PC-3 (cell line): ENCODE results near the gene SULF2. TPM values are rescaled to one million over a fixed set of nuclear protein-coding genes. Genes with fewer than 3 reads are reported as not detected.

ENCODE experiments used
- ATAC-seq: fragments of 200-7000 bp; cut with Tn5 transposase; 2 replicates; pipeline ENCODE4 v1.9.1; 2020; ENCODE audit warnings: mild to moderate bottlenecking, moderate library complexity
- BruUV-seq: library from RNA; stranded (reverse); fragments of 400-500 nt; replicated peaks from 2 replicates; lab custom pipeline; 2021; lab: Mats Ljungman, UMichigan
- CTCF ChIA-PET: fragments of 300-600 bp; sonication (Branson Sonifier 250); formaldehyde crosslinking; loops from one replicate; lab custom pipeline; 2022; ENCODE audit warnings: antibody characterized with exemption; lab: Charles Lee
- POLR2A ChIA-PET: fragments of 300-600 bp; sonication (Branson Sonifier 250); formaldehyde crosslinking; loops from one replicate; lab custom pipeline; 2022; ENCODE audit warnings: antibody characterized with exemption; ENCODE audit not compliant: unreplicated experiment; lab: Charles Lee
- DNase-seq: peaks from one replicate; pipeline ENCODE4 v3.0.0-alpha.2; 2015
- H2AFZ ChIP-seq: fragments of 300-600 bp; sonication (generic); 2 replicates; pipeline ENCODE4 v1.6.0; 2016; ENCODE audit warnings: antibody characterized with exemption, low read length
- H3F3A ChIP-seq: fragments of 300-600 bp; sonication (generic); one replicate; pipeline ENCODE4 v1.6.0; 2017; ENCODE audit warnings: antibody characterized with exemption, low read length, control low read depth, mild to moderate bottlenecking; ENCODE audit not compliant: unreplicated experiment
- H3K27ac ChIP-seq: fragments of 300-600 bp; sonication (generic); 2 replicates; pipeline ENCODE4 v1.5.1; 2016; ENCODE audit warnings: mild to moderate bottlenecking, low read length
- H3K27me3 ChIP-seq: fragments of 300-600 bp; sonication (generic); 2 replicates; pipeline ENCODE4 v1.6.1; 2016; ENCODE audit warnings: low read length, mixed read lengths
- H3K36me3 ChIP-seq: fragments of 300-600 bp; sonication (generic); 2 replicates; pipeline ENCODE4 v1.6.1; 2016; ENCODE audit warnings: low read depth, mixed run types, low read length, mixed read lengths
- H3K4me1 ChIP-seq: fragments of 300-600 bp; sonication (generic); 2 replicates; pipeline ENCODE4 v1.5.1; 2016; ENCODE audit warnings: low read length; ENCODE audit not compliant: insufficient read depth
- H3K4me2 ChIP-seq: fragments of 300-600 bp; sonication (generic); 2 replicates; pipeline ENCODE4 v1.6.0; 2016; ENCODE audit warnings: low read length
- H3K4me3 ChIP-seq: fragments of 300-600 bp; sonication (generic); 2 replicates; pipeline ENCODE4 v1.5.1; 2016; ENCODE audit warnings: mild to moderate bottlenecking, low read length, mixed read lengths
- H3K79me2 ChIP-seq: fragments of 300-600 bp; sonication (generic); 2 replicates; pipeline ENCODE4 v1.6.1; 2017; ENCODE audit warnings: low read length, mixed read lengths
- H3K9ac ChIP-seq: fragments of 300-600 bp; sonication (generic); 2 replicates; pipeline ENCODE4 v1.6.0; 2016; ENCODE audit warnings: mild to moderate bottlenecking, low read length
- H3K9me2 ChIP-seq: fragments of 300-600 bp; sonication (generic); replicated peaks from 2 replicates; pipeline ENCODE4 v1.6.1; 2016; ENCODE audit warnings: mixed run types, low read length, mixed read lengths
- H3K9me3 ChIP-seq: fragments of 300-600 bp; sonication (generic); 2 replicates; pipeline ENCODE4 v1.6.1; 2016; ENCODE audit warnings: low read length, mixed read lengths
- H4K20me1 ChIP-seq: fragments of 300-600 bp; sonication (generic); 2 replicates; pipeline ENCODE4 v1.6.1; 2016; ENCODE audit warnings: low read length, mixed read lengths
- EZH2 ChIP-seq: fragments of 300-600 bp; sonication (generic); IDR thresholded peaks from one replicate; pipeline ENCODE4 v1.6.1; 2017; ENCODE audit warnings: antibody characterized with exemption, mild to moderate bottlenecking, low read length; ENCODE audit not compliant: unreplicated experiment
- EZH2phosphoT487 ChIP-seq: fragments of 300-600 bp; sonication (generic); IDR thresholded peaks from 2 replicates; pipeline ENCODE4 v1.6.1; 2018; ENCODE audit warnings: mild to moderate bottlenecking, antibody characterized with exemption, low read length, borderline replicate concordance
- intact Hi-C: fragments of 100-400 bp; cut with micrococcal nuclease; formaldehyde crosslinking; loops from 2 replicates; pipeline ENCODE4 v1.9.0; 2023
- total RNA-seq: library from RNA; depleted of rRNA; stranded (reverse); fragments of >200 nt; gene quantifications from 2 replicates; pipeline ENCODE4 v1.2.3, GENCODE V29; 2014
- TF ChIP-seq, protein P1 (sequence below): fragments of 300-600 bp; sonication (generic); conservative IDR thresholded peaks from 2 replicates; pipeline ENCODE4 v1.5.1; 2017; ENCODE audit warnings: antibody characterized with exemption, low read depth, mild to moderate bottlenecking, low read length

The SULF2 gene
- total RNA-seq, 1 experiment from 2014 or later: 340 TPM

- BruUV-seq: no TSS peak
- Histone ChIP-seq H3K9me2 (no peaks in the 10 kb centered on the region), H3K9me3 (no peaks in the 10 kb centered on the region), H3K79me2 (no peaks in the 10 kb centered on the region), H3K4me2 (no peak overlapping the region), H3K4me3 (no peak overlapping the region), H2AFZ (no peak overlapping the region), H3K36me3 (peaks cover 75% of the 10 kb centered on the region), H3F3A (no peaks in the 10 kb centered on the region), H4K20me1 (no peaks in the 10 kb centered on the region), H3K9ac (no peak overlapping the region), H3K27me3 (no peaks in the 10 kb centered on the region), H3K27ac (no peak overlapping the region), H3K4me1 (no peaks in the 10 kb centered on the region)
- no peak for ATAC-seq
- ChIA-PET POLR2A (no interaction called here), CTCF (no interaction called here)
- no peak for TF ChIP-seq EZH2phosphoT487
- TF ChIP-seq, protein P1, sequence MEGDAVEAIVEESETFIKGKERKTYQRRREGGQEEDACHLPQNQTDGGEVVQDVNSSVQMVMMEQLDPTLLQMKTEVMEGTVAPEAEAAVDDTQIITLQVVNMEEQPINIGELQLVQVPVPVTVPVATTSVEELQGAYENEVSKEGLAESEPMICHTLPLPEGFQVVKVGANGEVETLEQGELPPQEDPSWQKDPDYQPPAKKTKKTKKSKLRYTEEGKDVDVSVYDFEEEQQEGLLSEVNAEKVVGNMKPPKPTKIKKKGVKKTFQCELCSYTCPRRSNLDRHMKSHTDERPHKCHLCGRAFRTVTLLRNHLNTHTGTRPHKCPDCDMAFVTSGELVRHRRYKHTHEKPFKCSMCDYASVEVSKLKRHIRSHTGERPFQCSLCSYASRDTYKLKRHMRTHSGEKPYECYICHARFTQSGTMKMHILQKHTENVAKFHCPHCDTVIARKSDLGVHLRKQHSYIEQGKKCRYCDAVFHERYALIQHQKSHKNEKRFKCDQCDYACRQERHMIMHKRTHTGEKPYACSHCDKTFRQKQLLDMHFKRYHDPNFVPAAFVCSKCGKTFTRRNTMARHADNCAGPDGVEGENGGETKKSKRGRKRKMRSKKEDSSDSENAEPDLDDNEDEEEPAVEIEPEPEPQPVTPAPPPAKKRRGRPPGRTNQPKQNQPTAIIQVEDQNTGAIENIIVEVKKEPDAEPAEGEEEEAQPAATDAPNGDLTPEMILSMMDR: no peak
- TF ChIP-seq EZH2: no peak
- no peak for DNase-seq
- intact Hi-C loops: loop anchor here (5.0 kb wide), 1 partner anchor 637 kb away; no protein-coding TSS in a partner anchor
These were observed 125.2 kb downstream of the SULF2 start for GRCh38 chr20:47659904-47660601.

DNA sequence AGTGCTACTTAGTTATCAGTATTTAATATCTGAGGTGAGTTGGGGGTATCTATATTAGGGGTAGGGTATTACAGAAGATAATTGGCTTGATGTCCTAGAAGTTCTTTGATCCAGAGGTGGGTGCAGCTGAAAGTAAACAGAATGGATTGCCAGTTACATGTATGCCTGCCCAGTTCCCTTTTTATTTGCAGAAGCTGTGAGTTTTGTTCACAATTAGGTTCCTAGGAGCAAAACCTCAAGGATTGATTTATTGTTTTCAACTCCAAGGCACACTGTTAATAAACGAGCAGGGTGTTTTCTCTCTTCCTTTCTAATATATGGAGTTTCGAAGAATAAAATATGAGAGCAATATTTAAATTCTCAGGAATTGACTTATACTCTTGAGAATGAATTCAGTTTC is 129.0 kb downstream of the SULF2 start:
- intact Hi-C loops: no loop called here
- H3K9me2 ChIP-seq: no peaks in the 10 kb centered on the region
- peaks cover 77% of the 10 kb centered on the region for H3K36me3 ChIP-seq
- no peak for ATAC-seq
- BruUV-seq: no TSS peak
- H3K27ac ChIP-seq: no peak overlapping the region
- ChIA-PET POLR2A (no interaction called here), CTCF (no interaction called here)
- no peaks in the 10 kb centered on the region for H3K9me3 ChIP-seq
- TF ChIP-seq EZH2phosphoT487: no peak
- TF ChIP-seq, protein P1: no peak
- TF ChIP-seq EZH2: no peak
- no peaks in the 10 kb centered on the region for H4K20me1 ChIP-seq
- H3K9ac ChIP-seq: no peak overlapping the region
- H3K27me3 ChIP-seq: no peaks in the 10 kb centered on the region
- H2AFZ ChIP-seq: no peak overlapping the region
- no peaks in the 10 kb centered on the region for H3F3A ChIP-seq
- no peaks in the 10 kb centered on the region for H3K79me2 ChIP-seq
- H3K4me1 ChIP-seq: no peaks in the 10 kb centered on the region
- H3K4me2 ChIP-seq: no peak overlapping the region
- no peak for DNase-seq
- H3K4me3 ChIP-seq: no peak overlapping the region

DNA sequence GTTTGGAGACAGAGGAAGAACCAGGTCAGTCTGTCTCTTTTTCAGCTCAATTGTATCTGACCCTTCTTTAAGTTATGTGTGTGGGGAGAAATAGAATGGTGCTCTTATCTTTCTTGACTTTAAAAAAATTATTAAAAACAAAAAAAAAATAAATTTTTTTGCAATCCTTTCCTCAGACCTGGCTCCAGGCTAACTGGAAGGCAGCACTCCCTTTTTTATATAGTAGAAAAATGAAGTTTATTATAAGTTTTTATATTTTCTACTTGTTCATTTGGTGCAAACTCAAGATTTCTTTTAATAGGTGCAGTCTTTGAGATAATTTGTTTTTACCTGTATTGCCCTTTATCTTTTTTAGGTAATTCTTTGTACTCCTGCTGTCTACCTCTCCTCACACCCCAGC is 129.6 kb downstream of the SULF2 start:
- CTCF ChIA-PET: interaction anchor here (0.6 kb wide), 1 partner anchor 8 kb away, joined by 3 read pairs; no protein-coding TSS in a partner anchor
- peaks cover 78% of the 10 kb centered on the region for H3K36me3 ChIP-seq

More for the DNA sequence above, 129.6 kb downstream of the SULF2 start:
- intact Hi-C loops: no loop called here
- DNase-seq (no peak), ATAC-seq (no peak)
- Histone ChIP-seq H3K79me2 (no peaks in the 10 kb centered on the region), H3K27me3 (no peaks in the 10 kb centered on the region), H3K27ac (no peak overlapping the region), H2AFZ (no peak overlapping the region), H3K9ac (no peak overlapping the region), H3F3A (no peaks in the 10 kb centered on the region), H3K9me2 (no peaks in the 10 kb centered on the region), H3K4me1 (no peaks in the 10 kb centered on the region), H3K9me3 (no peaks in the 10 kb centered on the region), H3K4me3 (no peak overlapping the region), H4K20me1 (no peaks in the 10 kb centered on the region), H3K4me2 (no peak overlapping the region)
- POLR2A ChIA-PET: no interaction called here
- no TSS peak for BruUV-seq
- TF ChIP-seq EZH2phosphoT487 (no peak), EZH2 (no peak)
- TF ChIP-seq, protein P1: no peak
